IPS DF 6.9 (cell line): Measurements from ENCODE around the gene UBAP2.

Source experiments
- DNase-seq: peaks from one replicate; pipeline ENCODE4 v3.0.0-alpha.2; 2013; ENCODE audit warnings: low read depth, low spot score
- H3K27ac ChIP-seq: one replicate; pipeline ENCODE4 v1.5.1; 2013; ENCODE audit warnings: low read length, control low read depth
- H3K27me3 ChIP-seq: 2 replicates; pipeline ENCODE4 v1.6.1; 2013; ENCODE audit warnings: mild to moderate bottlenecking, low read length; ENCODE audit not compliant: control insufficient read depth, insufficient read depth
- H3K36me3 ChIP-seq: 2 replicates; pipeline ENCODE4 v1.6.1; 2013; ENCODE audit warnings: low read length; ENCODE audit not compliant: control insufficient read depth, insufficient read depth
- H3K4me1 ChIP-seq: 2 replicates; pipeline ENCODE4 v1.6.1; 2013; ENCODE audit warnings: low read length; ENCODE audit not compliant: control insufficient read depth, insufficient read depth
- H3K4me3 ChIP-seq: 2 replicates; pipeline ENCODE4 v1.5.1; 2013; ENCODE audit warnings: mild to moderate bottlenecking, low read length
- H3K9me3 ChIP-seq: 2 replicates; pipeline ENCODE4 v1.6.1; 2013; ENCODE audit warnings: low read length, inconsistent platforms; ENCODE audit not compliant: control insufficient read depth, insufficient read depth
- WGBS: extraction: QIAGEN DNeasy Blood & Tissue Kit; methylation state at CpG from one replicate; pipeline ENCODE4 v1.1.7; 2013; ENCODE audit warnings: mixed read lengths, missing lambda C conversion rate; ENCODE audit not compliant: insufficient read length, insufficient coverage; 5-methylcytosine and 5-hydroxymethylcytosine counted together

UBAP2 gene

GRCh38 chr9:33921967-33922895, 126.5 kb downstream of the UBAP2 start:
- no CpG with 5 or more reads among the region's 14 CpGs for WGBS
- Histone ChIP-seq H3K27ac (no peak overlapping the region), H3K36me3 (peaks cover 52% of the 10 kb centered on the region), H3K9me3 (no peaks in the 10 kb centered on the region), H3K4me3 (no peak overlapping the region), H3K27me3 (no peaks in the 10 kb centered on the region), H3K4me1 (no peaks in the 10 kb centered on the region)
- DNase-seq: no peak

- no peaks in the 10 kb centered on the region for H3K4me1 ChIP-seq
- no peak overlapping the region for H3K4me3 ChIP-seq
- H3K36me3 ChIP-seq: peaks cover 33% of the 10 kb centered on the region
- H3K27ac ChIP-seq: no peak overlapping the region
- H3K27me3 ChIP-seq: no peaks in the 10 kb centered on the region
- whole genome bisulfite sequencing: no CpG with 5 or more reads among the region's 6 CpGs
- no peak for DNase-seq
- H3K9me3 ChIP-seq: no peaks in the 10 kb centered on the region
Measured at GRCh38 chr9:33919276-33919897, 129.3 kb downstream of the UBAP2 start.

- WGBS: no CpG with 5 or more reads among the region's 9 CpGs
Measured at GRCh38 chr9:33917036-33917435, 131.7 kb downstream of the UBAP2 start.

GRCh38 chr9:33914887-33915628, 133.6 kb downstream of the UBAP2 start:
- no peaks in the 10 kb centered on the region for H3K27me3 ChIP-seq
- H3K4me3 ChIP-seq: no peak overlapping the region
- WGBS: no CpG with 5 or more reads among the region's 3 CpGs
- H3K9me3 ChIP-seq: no peaks in the 10 kb centered on the region
- H3K4me1 ChIP-seq: no peaks in the 10 kb centered on the region
- H3K36me3 ChIP-seq: peaks cover 3% of the 10 kb centered on the region; the same call in 1 of the 2 replicates
- DNase-seq: no peak
- no peak overlapping the region for H3K27ac ChIP-seq

More at GRCh38 chr9:33917036-33917435, 131.7 kb downstream of the UBAP2 start:
- Histone ChIP-seq H3K4me1 (no peaks in the 10 kb centered on the region), H3K27me3 (no peaks in the 10 kb centered on the region), H3K4me3 (no peak overlapping the region), H3K27ac (no peak overlapping the region), H3K36me3 (peaks cover 10% of the 10 kb centered on the region; the same call in 1 of the 2 replicates), H3K9me3 (no peaks in the 10 kb centered on the region)
- no peak for DNase-seq

- H3K36me3 ChIP-seq: peaks cover 3% of the 10 kb centered on the region; the same call in 1 of the 2 replicates
- no peak overlapping the region for H3K27ac ChIP-seq
- H3K9me3 ChIP-seq: no peaks in the 10 kb centered on the region
- no peak for DNase-seq
- H3K4me3 ChIP-seq: no peak overlapping the region
- no peaks in the 10 kb centered on the region for H3K4me1 ChIP-seq
- no peaks in the 10 kb centered on the region for H3K27me3 ChIP-seq
- no CpG with 5 or more reads among the region's 1 CpG for WGBS
Measured at GRCh38 chr9:33913541-33913940, 135.1 kb downstream of the UBAP2 start.

GRCh38 chr9:33908749-33909148, 139.9 kb downstream of the UBAP2 start:
- Histone ChIP-seq H3K36me3 (no peaks in the 10 kb centered on the region), H3K4me3 (no peak overlapping the region), H3K4me1 (no peaks in the 10 kb centered on the region), H3K27me3 (no peaks in the 10 kb centered on the region; the same call in 1 of the 2 replicates), H3K9me3 (no peaks in the 10 kb centered on the region), H3K27ac (no peak overlapping the region)
- no peak for DNase-seq
- no CpG with 5 or more reads among the region's 4 CpGs for WGBS

- no CpG with 5 or more reads among the region's 3 CpGs for WGBS
- no peak for DNase-seq
Measured at GRCh38 chr9:33908114-33908513, 140.6 kb downstream of the UBAP2 start.

GRCh38 chr9:33907347-33907746, 141.3 kb downstream of the UBAP2 start:
- no peak for DNase-seq
- H3K4me1 ChIP-seq: no peaks in the 10 kb centered on the region
- WGBS: no CpG with 5 or more reads among the region's 4 CpGs
- no peak overlapping the region for H3K27ac ChIP-seq
- no peaks in the 10 kb centered on the region for H3K36me3 ChIP-seq
- no peaks in the 10 kb centered on the region; the same call in 1 of the 2 replicates for H3K27me3 ChIP-seq
- no peak overlapping the region for H3K4me3 ChIP-seq
- no peaks in the 10 kb centered on the region for H3K9me3 ChIP-seq

More at GRCh38 chr9:33908114-33908513, 140.6 kb downstream of the UBAP2 start:
- no peaks in the 10 kb centered on the region; the same call in 1 of the 2 replicates for H3K27me3 ChIP-seq
- H3K9me3 ChIP-seq: no peaks in the 10 kb centered on the region
- H3K36me3 ChIP-seq: no peaks in the 10 kb centered on the region
- no peaks in the 10 kb centered on the region for H3K4me1 ChIP-seq
- H3K27ac ChIP-seq: no peak overlapping the region
- no peak overlapping the region for H3K4me3 ChIP-seq

- DNase-seq: no peak
- Histone ChIP-seq H3K4me3 (no peak overlapping the region), H3K36me3 (no peaks in the 10 kb centered on the region), H3K27me3 (no peaks in the 10 kb centered on the region; the same call in 1 of the 2 replicates), H3K4me1 (no peaks in the 10 kb centered on the region), H3K9me3 (no peaks in the 10 kb centered on the region), H3K27ac (no peak overlapping the region)
- WGBS: no CpG with 5 or more reads among the region's 2 CpGs
Measured at GRCh38 chr9:33906769-33907168, 141.9 kb downstream of the UBAP2 start.

- Histone ChIP-seq H3K36me3 (no peaks in the 10 kb centered on the region), H3K4me3 (no peak overlapping the region), H3K9me3 (no peaks in the 10 kb centered on the region), H3K27ac (no peak overlapping the region), H3K27me3 (no peaks in the 10 kb centered on the region; the same call in 1 of the 2 replicates), H3K4me1 (no peaks in the 10 kb centered on the region)
- DNase-seq: no peak
- no CpG with 5 or more reads among the region's 1 CpG for WGBS
Measured at GRCh38 chr9:33905137-33905536, 143.6 kb downstream of the UBAP2 start.
